ENCODE measurements around the gene RASGEF1B.

DNA sequence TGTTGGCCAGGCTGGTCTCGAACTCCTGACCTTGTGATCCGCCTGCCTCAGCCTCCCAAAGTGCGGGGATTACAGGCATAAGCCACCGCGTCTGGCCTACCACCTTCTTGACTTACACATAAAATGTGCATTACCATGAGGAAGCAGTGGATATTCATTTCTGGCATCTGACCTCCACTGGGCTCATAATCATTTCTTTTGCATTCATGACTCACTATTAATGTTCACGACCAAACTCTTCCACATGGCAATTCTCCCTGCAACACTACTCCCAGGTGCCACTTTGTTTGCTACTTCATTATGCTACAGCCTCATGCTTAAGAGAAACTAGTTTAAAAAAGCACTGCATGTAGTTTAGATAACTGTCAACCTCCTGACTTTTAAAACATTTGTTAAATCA is 22.7 kb downstream of the RASGEF1B start:
- TF ChIP-seq POLR2A (IDR thresholded peaks at IDR 0.05; ENCODE audit: low read depth, low read length) (no peak), TAF1 (IDR thresholded peaks at IDR 0.05; ENCODE audit: low read depth, low read length) (no peak), SPI1 (IDR thresholded peaks at IDR 0.05; ENCODE audit: low read depth, low read length) (no peak)
